Measurements from ENCODE around the gene SPSB3.

DNA sequence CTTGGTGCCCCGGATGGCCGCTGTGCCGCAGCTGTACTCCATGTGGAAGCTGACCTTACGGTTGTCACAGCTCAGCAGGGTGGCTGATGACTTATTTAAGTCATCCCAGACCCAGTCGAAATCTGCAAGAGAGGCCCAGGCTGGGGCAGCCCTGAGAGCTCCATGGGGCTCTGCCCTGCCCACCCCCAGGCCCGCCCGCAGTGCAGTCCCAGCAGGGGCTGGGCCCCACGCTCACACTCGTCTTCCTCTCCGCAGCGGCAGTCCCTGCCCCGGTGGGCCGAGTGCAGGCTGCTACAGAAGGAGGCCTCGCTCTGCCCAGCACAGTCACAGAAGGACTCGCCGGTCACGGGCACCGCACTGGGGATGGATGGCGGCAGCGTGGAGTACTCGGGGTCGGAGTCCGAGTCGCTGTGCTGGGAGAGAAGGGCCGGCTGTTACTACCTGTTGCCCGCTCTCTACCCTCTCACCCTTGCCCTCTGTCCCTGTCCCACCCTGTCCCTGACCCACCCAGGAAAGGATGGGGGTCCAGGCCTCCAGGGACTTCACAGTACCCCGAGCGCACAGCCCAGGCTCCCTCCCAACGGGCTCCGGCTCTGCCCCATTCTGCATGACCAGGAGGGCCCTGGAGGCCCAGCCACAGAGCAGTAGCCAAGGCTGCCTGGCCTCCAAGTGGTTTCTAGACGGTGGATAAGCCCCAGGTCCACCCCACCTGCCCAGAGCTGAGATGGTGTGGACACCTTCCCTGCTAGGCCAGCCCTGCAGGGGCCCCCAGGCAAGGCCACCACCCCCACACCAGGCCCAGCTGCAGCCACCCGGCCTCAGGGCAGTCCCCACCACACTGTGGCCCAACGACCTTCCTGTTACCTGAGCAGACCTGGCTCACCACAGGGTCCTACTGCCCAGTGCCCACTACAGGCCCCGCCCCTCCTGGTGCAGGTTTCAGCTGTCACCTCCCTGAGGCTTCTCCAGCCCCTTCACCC, 3.9 kb downstream of the SPSB3 start:
- TF ChIP-seq SIN3A (IDR thresholded peaks at IDR 0.05; ENCODE audit: borderline replicate concordance, insufficient read depth, low read length) (no peak), POLR2AphosphoS5 (IDR thresholded peaks at IDR 0.05; ENCODE audit: low read depth, low read length) (no peak), TAF1 (IDR thresholded peaks at IDR 0.05; ENCODE audit: borderline replicate concordance, insufficient read depth, low read length) (no peak)
- TF ChIP-seq, protein P1, sequence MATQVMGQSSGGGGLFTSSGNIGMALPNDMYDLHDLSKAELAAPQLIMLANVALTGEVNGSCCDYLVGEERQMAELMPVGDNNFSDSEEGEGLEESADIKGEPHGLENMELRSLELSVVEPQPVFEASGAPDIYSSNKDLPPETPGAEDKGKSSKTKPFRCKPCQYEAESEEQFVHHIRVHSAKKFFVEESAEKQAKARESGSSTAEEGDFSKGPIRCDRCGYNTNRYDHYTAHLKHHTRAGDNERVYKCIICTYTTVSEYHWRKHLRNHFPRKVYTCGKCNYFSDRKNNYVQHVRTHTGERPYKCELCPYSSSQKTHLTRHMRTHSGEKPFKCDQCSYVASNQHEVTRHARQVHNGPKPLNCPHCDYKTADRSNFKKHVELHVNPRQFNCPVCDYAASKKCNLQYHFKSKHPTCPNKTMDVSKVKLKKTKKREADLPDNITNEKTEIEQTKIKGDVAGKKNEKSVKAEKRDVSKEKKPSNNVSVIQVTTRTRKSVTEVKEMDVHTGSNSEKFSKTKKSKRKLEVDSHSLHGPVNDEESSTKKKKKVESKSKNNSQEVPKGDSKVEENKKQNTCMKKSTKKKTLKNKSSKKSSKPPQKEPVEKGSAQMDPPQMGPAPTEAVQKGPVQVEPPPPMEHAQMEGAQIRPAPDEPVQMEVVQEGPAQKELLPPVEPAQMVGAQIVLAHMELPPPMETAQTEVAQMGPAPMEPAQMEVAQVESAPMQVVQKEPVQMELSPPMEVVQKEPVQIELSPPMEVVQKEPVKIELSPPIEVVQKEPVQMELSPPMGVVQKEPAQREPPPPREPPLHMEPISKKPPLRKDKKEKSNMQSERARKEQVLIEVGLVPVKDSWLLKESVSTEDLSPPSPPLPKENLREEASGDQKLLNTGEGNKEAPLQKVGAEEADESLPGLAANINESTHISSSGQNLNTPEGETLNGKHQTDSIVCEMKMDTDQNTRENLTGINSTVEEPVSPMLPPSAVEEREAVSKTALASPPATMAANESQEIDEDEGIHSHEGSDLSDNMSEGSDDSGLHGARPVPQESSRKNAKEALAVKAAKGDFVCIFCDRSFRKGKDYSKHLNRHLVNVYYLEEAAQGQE (IDR thresholded peaks at IDR 0.05; ENCODE audit: insufficient read depth in 1 of 2, low read depth in 2 of 2, low read length in 2 of 2): no peak
